Glutamatergic neuron (in vitro differentiated cells): ENCODE data around the gene EXOC3L2. TPM values are rescaled to one million over a fixed set of nuclear protein-coding genes. Genes with fewer than 3 reads are reported as not detected.

Source experiments
- DNase-seq: peaks from one replicate; pipeline ENCODE4 v3.0.0; 2022
- H3K27ac Mint-ChIP-seq: one replicate; pipeline ENCODE4 v1.8.0; 2020; ENCODE audit warnings: mild to moderate bottlenecking, mixed read lengths, inconsistent platforms; ENCODE audit not compliant: unreplicated experiment
- H3K27me3 Mint-ChIP-seq: one replicate; pipeline ENCODE4 v1.8.0; 2020; ENCODE audit warnings: mild to moderate bottlenecking, moderate library complexity, mixed read lengths, inconsistent platforms; ENCODE audit not compliant: unreplicated experiment
- H3K36me3 Mint-ChIP-seq: one replicate; pipeline ENCODE4 v1.8.0; 2020; ENCODE audit warnings: mild to moderate bottlenecking, mixed read lengths, inconsistent platforms; ENCODE audit not compliant: unreplicated experiment
- H3K4me1 Mint-ChIP-seq: one replicate; pipeline ENCODE4 v1.8.0; 2020; ENCODE audit warnings: mild to moderate bottlenecking, low read depth, mixed read lengths, inconsistent platforms; ENCODE audit not compliant: unreplicated experiment
- H3K4me3 Mint-ChIP-seq: one replicate; pipeline ENCODE4 v1.8.0; 2020; ENCODE audit warnings: mild to moderate bottlenecking, mixed read lengths, inconsistent platforms; ENCODE audit not compliant: unreplicated experiment
- H3K9me3 Mint-ChIP-seq: one replicate; pipeline ENCODE4 v1.8.0; 2020; ENCODE audit warnings: mild to moderate bottlenecking, moderate library complexity, mixed read lengths, inconsistent platforms; ENCODE audit not compliant: unreplicated experiment
- total RNA-seq: library from RNA; stranded (reverse); fragmentation: NEBNext Ultra II Directional; extraction: Animal tissue kit (Norgen Biotek cat#: 25700); gene quantifications from one replicate; pipeline ENCODE4 v1.2.1, GENCODE V29; 2021; ENCODE audit not compliant: unreplicated experiment
- TF ChIP-seq, protein P1 (sequence below): fragments of 200-600 bp; sonication (generic); IDR thresholded peaks from one replicate; pipeline ENCODE4 v1.5.0; 2021; ENCODE audit not compliant: partially characterized antibody, unreplicated experiment

Gene EXOC3L2
- total RNA-seq, 1 donor from 2014 or later: not detected

DNA sequence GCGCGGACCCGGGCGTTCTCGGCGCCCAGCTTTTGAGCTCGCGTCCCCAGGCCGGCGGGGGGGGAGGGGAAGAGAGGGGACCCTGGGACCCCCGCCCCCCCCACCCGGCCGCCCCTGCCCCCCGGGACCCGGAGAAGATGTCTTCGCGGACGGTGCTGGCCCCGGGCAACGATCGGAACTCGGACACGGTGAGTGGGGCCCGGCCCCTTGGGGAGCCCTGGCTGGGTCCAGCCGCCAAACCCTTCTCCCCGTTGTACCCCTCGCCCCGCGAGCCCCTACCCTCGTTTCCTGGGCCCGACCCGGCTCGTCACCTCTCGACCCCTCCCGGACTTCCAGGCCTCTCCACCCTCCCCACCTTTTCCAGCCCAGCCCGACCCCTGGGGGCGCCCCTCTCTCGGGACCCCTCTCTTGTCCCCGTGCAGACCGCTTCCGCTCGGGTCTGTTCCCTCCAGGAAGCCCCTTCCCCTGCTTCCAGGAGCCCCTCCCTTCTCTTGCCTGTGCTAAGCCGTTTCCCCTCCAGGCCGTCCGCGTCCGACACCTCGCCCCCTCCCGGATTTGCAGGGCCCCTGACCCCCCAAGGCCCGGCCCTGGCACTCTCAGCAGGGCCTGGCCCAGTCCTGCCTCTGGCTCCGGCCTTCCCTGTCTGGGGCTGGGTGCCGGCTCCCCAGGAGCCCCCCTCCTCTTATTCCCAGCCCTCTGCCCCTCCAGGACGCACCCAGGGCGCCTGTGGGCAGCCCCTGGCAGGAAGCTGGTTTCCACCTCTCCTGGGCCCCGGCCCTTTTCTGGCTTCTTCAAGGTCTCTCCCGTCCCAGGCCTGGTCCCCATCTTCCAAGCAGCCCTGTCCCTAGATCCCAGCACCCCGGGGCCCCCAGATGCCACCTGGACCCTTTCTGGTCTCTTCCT is 6.5 kb upstream of the EXOC3L2 start:
- TF ChIP-seq, protein P1, sequence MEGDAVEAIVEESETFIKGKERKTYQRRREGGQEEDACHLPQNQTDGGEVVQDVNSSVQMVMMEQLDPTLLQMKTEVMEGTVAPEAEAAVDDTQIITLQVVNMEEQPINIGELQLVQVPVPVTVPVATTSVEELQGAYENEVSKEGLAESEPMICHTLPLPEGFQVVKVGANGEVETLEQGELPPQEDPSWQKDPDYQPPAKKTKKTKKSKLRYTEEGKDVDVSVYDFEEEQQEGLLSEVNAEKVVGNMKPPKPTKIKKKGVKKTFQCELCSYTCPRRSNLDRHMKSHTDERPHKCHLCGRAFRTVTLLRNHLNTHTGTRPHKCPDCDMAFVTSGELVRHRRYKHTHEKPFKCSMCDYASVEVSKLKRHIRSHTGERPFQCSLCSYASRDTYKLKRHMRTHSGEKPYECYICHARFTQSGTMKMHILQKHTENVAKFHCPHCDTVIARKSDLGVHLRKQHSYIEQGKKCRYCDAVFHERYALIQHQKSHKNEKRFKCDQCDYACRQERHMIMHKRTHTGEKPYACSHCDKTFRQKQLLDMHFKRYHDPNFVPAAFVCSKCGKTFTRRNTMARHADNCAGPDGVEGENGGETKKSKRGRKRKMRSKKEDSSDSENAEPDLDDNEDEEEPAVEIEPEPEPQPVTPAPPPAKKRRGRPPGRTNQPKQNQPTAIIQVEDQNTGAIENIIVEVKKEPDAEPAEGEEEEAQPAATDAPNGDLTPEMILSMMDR: no peak
- Mint-ChIP-seq H3K27me3 (peaks cover 10% of the 10 kb centered on the region), H3K36me3 (no peaks in the 10 kb centered on the region), H3K27ac (no peak overlapping the region), H3K4me3 (peak overlapping the region; percentile 84), H3K4me1 (peaks cover 11% of the 10 kb centered on the region), H3K9me3 (peaks cover 4% of the 10 kb centered on the region)
- DNase-seq: peak; percentile 50

DNA sequence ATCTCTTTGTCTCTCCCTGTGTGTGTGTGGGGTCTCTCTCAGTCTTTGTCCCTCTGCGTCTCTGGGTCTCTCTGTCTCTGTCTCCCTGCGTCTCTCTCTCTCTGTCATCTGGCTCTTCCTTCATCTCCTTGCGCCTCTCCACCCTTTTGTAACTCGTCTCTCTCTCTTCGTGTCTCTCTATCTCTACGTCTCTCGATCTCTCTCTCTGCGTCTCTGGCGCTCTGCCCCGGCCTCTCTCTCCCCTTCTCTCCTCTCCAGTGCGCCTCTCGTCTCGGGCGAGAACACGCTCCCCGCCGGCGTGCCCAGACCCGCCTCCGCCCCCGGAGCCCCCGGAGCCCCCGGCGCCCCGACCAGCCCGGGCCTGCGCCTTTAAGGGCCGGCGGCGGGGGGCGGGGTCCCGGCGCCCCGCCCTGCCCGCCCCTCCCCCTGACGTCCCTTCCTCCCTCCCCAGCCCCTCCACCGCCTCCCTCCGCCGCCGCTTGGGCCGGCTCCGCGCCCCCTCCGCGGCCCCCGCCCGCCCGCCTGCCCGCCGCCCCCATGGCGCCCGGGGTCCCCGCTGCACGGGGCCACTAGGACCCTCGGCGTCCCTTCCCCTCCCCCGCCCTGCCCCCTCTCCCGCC is 5.7 kb upstream of the EXOC3L2 start, which contains the start of gene MARK4:
MARK4 (plus strand) TSS at position 440 of the 620 bp plus-strand sequence. CDS start 318 bp downstream, outside the sequence.
- peaks cover 2% of the 10 kb centered on the region for H3K9me3 Mint-ChIP-seq
- H3K27ac Mint-ChIP-seq: peak within 1 kb of the TSS; percentile 95
- peaks cover 8% of the 10 kb centered on the region for H3K4me1 Mint-ChIP-seq
- H3K4me3 Mint-ChIP-seq: peak within 1 kb of the TSS; percentile 98
- no peaks in the 10 kb centered on the region for H3K36me3 Mint-ChIP-seq
- DNase-seq: peak; percentile 78
- TF ChIP-seq, protein P1: no peak
- peaks cover 7% of the 10 kb centered on the region for H3K27me3 Mint-ChIP-seq

DNA sequence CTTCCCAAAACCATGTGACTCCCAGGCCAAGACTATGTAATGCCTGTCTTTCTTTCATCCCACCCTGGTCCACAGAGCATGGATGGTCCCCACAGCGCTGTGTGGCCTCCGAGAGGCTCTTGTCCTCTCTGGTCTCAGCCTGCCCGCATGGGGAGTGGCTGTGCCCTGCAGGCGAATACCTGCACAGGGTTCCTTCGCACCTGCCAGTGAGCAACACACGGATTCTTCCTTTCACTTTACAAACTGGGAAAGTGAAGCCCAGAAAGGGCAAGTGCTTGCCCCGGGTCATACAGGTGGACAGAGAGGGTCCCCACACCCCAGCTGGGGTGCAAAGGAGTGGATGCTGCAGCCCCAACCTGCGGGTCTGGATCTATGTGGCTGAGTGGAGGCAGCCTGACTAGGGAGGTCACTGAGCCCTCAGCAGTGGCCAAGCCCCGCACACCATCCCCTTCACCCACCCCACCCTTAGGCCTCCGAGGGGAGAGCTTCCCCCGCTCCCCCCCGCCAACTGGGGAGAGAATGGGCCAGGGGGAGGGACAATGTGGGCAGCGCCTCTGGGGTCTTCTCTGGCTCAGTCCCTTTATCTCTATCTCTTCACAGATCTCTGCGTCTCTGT is 5.1 kb upstream of the EXOC3L2 start:
- Mint-ChIP-seq H3K27ac (peak overlapping the region; percentile 95), H3K27me3 (peaks cover 7% of the 10 kb centered on the region), H3K4me1 (peaks cover 8% of the 10 kb centered on the region), H3K36me3 (no peaks in the 10 kb centered on the region), H3K9me3 (peaks cover 2% of the 10 kb centered on the region), H3K4me3 (peak overlapping the region; percentile 98)
- no peak for DNase-seq
- TF ChIP-seq, protein P1: no peak

GRCh38 chr19:45249261-45250033 is 4.2 kb upstream of the EXOC3L2 start:
- DNase-seq: no peak
- H3K4me3 Mint-ChIP-seq: peak overlapping the region; percentile 98
- peaks cover 2% of the 10 kb centered on the region for H3K9me3 Mint-ChIP-seq
- H3K36me3 Mint-ChIP-seq: no peaks in the 10 kb centered on the region
- no peak overlapping the region for H3K27ac Mint-ChIP-seq
- TF ChIP-seq, protein P1: no peak
- peaks cover 7% of the 10 kb centered on the region for H3K27me3 Mint-ChIP-seq
- H3K4me1 Mint-ChIP-seq: peaks cover 8% of the 10 kb centered on the region
